GM18951 (cell line): ENCODE measurements around the gene KEL.

Experiments
- POLR2A ChIP-seq: IDR thresholded peaks from 4 replicates; pipeline ENCODE4 v1.6.1; 2011; ENCODE audit warnings: mild to moderate bottlenecking; ENCODE audit not compliant: insufficient read length, insufficient read depth; ENCODE audit errors: extremely low read depth
- in situ Hi-C: fragments of 300-500 bp; cut with MboI; formaldehyde crosslinking; loops from one replicate; pipeline ENCODE4 v1.12.0; 2022; ENCODE audit warnings: low sequenced_read_pairs, mixed read lengths, inconsistent platforms; ENCODE audit not compliant: unreplicated experiment

KEL gene

DNA sequence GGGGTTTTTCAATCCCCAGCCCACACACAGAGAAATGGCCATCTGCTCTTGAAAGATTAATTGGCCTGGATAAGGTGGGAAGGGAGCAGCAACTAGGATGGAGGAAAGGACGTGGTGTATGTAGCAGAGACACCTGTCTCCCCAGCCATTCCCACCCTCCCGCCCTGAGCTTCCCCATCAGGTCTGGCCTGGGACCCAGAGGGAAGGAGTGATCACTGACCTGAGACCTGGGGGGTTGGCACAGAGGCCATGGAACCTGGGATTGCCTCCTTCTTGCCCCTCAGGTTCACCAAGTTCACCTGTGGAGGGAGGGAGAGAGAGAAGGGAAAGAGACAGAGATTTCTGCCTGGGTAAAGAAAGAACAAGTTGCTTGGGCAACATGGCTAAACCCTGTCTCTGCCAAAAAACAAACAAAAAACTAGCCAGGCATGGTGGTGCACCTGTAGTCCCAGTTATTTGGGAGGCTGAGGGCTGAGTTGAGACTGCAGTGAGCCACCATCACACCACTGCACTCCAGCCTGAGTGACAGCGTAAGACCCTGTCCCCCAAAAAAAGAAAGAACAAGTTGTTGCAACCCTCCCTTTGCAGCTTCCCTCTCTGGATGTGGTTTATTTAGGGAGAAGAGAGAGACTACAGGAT lies 65.3 kb downstream of the KEL start:
- no peak for TF ChIP-seq POLR2A
- in situ Hi-C loops, result no loop called here

DNA sequence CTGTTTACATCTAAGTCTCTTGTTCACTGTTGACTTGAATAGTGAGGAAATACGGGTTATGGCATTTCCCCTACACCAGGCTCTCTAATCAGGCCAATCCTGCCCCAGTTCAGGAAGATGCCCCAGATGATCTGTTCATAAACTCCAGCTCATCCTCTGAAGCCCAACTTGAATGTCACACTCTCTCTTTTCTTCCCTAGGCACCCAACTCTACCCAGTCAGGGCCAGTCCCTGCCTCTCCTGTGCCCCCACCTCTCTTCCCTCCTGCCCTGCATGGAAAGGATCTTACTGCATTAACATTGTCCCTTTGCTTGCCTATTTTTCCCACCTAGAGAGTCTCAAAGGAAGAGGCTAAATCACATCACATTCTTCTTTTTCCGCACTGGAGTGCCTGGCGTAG lies 66.0 kb downstream of the KEL start:
- no peak for TF ChIP-seq POLR2A
- in situ Hi-C loops, result no loop called here

DNA sequence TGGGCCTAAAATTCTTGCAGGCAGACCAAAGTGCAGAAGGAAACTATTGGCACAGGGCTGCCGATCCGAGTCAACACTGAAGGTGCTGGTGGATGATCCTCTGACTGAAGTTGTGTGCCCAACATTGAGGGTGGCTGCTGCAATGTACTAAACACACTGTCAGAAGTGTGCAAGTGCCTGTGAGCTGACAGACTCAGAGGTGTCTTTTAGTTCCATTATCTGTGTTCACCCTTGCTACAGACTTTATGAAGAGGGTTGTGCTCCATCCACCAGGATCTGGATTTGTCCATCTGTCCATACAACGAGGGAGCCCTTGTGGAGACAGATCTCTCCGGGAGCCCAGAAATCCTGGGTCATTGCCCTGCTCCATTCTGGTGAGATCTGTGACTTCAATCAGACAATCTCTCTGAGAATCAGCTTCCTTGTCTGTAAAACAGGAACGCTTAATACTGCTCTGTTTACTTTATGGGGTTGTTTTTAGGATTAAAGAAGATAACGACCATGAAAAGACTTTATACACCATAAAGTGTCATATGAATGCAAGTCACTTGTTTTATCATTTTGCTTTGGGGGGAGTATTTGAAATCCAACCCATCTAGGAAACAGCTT lies 67.1 kb downstream of the KEL start:
- no peak for TF ChIP-seq POLR2A
- in situ Hi-C loops, result no loop called here

- TF ChIP-seq POLR2A, result no peak
- in situ Hi-C loops, result no loop called here
These were observed 67.8 kb downstream of the KEL start for GRCh38 chr7:142894112-142894984.

DNA sequence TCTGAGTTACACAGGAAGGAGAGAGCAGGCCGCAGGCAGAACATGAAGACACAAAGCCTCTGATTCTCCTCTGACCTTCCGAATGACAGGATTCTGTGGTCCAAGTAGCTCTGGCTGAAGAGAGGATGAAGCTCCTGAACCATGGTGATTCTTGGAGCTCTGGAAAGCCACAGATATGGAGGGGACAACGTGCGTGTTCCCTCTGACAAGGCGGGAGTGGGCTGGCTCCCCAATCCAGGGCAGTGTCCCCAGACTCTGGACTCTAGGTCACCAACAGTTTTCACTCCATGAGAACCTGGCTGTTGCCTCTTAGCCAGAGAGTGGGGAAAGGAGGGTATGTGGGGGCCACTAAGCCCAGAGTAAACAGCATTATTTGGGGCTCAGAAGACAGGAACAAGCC lies 69.2 kb downstream of the KEL start:
- no peak for TF ChIP-seq POLR2A
- in situ Hi-C loops, result no loop called here

DNA sequence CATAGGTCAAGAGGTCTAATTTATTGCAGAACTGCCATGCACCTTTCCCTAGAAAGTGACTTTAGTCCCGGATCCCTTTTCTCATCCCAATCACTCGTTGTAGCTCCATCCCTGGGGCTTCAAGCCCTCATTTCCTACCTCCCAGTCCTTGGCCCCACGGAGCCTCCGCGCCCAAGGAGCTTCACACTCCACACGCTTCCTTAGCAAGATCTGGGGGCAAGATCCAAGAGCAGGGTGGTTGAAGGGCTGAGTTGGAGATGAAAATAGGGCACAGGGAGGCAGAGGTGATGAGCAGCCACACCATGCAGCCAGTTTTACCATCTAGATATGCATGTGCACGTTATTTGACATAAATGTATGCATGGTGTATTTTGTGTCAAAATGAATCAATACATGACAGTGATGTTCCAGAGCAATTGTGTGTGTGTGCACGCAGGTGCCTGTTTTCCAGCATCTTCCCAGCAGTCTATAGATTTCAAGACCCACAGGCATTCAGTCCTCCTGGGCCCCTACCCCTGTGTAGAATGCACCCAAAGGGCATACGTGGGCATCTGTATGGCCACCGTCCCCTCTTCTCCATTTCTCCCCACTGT lies 70.6 kb downstream of the KEL start:
- TF ChIP-seq POLR2A, result no peak
- in situ Hi-C loops, result no loop called here
